DOHH2 (cell line): Measurements from ENCODE around the gene TNK2.

Experiments
- EZH2phosphoT487 ChIP-seq: fragments of 200-600 bp; sonication (generic); IDR thresholded peaks from 2 replicates; pipeline ENCODE4 v1.6.1; 2017; ENCODE audit warnings: borderline replicate concordance, mild to moderate bottlenecking, antibody characterized with exemption, low read length, moderate library complexity, mixed read lengths
- TF ChIP-seq, protein P1 (sequence below): fragments of 200-600 bp; sonication (generic); IDR thresholded peaks from one replicate; pipeline ENCODE4 v1.5.1; 2014; ENCODE audit warnings: antibody characterized with exemption, mild to moderate bottlenecking, low read depth, low read length; ENCODE audit not compliant: poor library complexity, severe bottlenecking

DNA sequence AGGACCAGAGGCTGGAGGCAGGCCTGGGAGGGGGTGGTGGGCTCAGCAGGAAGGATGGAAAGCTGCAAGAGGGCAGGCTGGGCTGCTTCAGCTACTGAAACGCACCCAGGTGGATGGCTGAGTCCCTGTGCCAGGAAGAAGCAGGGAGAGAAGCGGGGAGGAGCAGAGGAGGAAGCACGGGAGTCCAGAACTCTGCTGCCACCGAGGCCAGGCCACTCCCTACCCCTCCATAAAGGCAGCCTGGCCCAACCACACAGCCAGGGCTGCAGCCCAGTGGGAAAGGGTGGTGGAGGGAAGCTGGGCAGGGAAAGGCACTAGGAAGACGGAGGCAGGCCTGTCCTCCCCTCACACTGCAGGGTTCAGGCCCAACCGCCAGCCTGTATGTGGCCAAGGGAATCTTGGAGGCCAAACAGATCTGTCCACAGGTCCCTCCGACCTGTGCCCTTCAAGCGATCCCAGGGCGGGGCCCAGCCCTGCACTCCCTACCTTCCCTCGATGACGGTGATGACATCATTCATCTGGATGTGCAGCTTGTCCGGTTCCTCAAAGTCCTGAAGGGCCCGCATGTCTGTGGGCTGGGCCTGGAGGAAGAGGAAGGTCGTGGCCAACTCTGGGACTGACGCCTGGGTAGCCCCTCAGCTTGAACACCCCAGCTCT lies 30.5 kb downstream of the TNK2 start:
- TF ChIP-seq, protein P1, sequence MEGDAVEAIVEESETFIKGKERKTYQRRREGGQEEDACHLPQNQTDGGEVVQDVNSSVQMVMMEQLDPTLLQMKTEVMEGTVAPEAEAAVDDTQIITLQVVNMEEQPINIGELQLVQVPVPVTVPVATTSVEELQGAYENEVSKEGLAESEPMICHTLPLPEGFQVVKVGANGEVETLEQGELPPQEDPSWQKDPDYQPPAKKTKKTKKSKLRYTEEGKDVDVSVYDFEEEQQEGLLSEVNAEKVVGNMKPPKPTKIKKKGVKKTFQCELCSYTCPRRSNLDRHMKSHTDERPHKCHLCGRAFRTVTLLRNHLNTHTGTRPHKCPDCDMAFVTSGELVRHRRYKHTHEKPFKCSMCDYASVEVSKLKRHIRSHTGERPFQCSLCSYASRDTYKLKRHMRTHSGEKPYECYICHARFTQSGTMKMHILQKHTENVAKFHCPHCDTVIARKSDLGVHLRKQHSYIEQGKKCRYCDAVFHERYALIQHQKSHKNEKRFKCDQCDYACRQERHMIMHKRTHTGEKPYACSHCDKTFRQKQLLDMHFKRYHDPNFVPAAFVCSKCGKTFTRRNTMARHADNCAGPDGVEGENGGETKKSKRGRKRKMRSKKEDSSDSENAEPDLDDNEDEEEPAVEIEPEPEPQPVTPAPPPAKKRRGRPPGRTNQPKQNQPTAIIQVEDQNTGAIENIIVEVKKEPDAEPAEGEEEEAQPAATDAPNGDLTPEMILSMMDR = no peak
- TF ChIP-seq EZH2phosphoT487 = no peak
